HG03280 (cell line): ENCODE results near the gene USP35.

Source experiments
- ATAC-seq: cut with Tn5 transposase; IDR thresholded peaks from one replicate; pipeline ENCODE4 v1.9.1; 2021; ENCODE audit warnings: mild to moderate bottlenecking, moderate library complexity; ENCODE audit not compliant: unreplicated experiment

USP35 gene

DNA sequence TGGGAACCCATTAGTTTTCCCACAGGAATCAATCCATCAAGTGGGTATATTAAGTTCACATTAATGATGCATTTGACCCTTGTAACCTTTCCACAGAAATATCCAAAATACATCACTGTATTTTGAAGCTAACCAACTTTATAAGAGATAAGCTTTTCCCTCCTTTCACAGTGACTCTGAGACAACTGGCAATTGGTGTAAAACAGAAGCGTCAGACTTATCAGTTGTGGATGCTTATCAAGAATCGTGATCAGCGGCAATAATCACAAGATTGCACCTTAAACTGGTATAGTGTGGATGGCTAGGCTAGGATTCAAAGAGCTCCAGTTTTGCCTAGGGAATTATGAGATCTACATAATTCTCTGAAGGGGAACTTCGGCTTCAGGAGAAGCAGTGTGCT, 73.1 kb downstream of the USP35 start:
- ATAC-seq = no peak

DNA sequence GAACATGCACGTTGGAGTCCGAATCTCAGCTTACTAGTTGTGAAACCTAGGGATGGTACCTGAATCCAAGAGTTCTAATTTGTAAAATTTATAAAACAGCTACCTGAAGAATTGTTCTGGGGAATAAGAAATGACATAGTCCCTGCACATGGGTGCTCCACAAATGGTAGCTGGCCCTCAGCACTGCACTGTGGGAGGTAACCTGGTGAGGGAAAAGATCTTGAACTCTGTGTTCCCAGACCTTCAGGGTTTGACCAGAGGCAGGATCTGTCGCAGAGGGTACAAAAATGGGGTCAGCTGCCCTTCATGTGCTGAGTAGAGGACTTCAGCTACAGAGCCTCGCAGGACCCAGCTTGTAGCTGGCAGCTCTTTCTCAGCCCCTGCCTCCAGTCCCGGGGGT, 73.5 kb downstream of the USP35 start:
- no peak for ATAC-seq

DNA sequence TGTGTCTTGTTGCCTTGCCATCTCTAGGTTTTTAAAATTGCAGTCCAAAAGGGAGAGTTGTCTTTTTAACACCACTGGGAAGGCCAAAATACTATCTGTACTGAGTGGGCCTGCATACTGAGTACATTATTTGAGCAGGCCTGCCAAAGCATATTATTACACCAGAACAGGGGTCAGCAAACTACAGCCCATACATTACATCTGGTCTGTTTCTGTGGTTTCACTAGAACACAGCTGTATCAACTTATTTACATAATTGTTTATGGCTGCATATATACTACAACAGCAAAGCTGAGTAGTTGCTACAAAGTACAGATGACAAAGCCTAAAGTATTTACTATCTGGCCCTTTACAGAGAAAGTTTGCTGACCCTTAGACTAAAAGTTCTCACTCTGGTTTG, 74.0 kb downstream of the USP35 start:
- ATAC-seq = no peak
